AG04449 (cell line): ENCODE measurements around the gene ACOX3.

Experiments used
- CTCF ChIA-PET: fragments of 350-600 bp; formaldehyde crosslinking; extraction: SDS; loops from one replicate; lab custom pipeline; 2021; ENCODE audit warnings: antibody characterized with exemption; lab: Yijun Ruan, JAX
- POLR2A ChIA-PET: fragments of 400-600, 350-600 bp; formaldehyde crosslinking; extraction: SDS; loops from one replicate; lab custom pipeline; 2020; ENCODE audit warnings: antibody characterized with exemption, inconsistent platforms; lab: Yijun Ruan, JAX
- DNase-seq: peaks from one replicate; pipeline ENCODE4 v3.0.0-alpha.2; 2010; ENCODE audit warnings: low read depth, low spot score
- H3K4me3 ChIP-seq: 2 replicates; pipeline ENCODE4 v1.5.1; 2011; ENCODE audit warnings: low read depth, mild to moderate bottlenecking, control low read depth, low read length
- TF ChIP-seq, protein P1 (sequence below): IDR thresholded peaks from one replicate; pipeline ENCODE4 v1.5.1; 2011; ENCODE audit warnings: mild to moderate bottlenecking, moderate library complexity, low read length, control low read depth, inconsistent platforms; ENCODE audit not compliant: insufficient read depth; ENCODE audit errors: missing control alignments

ACOX3 gene

GRCh38 chr4:8396762-8397406, 43.6 kb downstream of the ACOX3 start:
- TF ChIP-seq, protein P1, sequence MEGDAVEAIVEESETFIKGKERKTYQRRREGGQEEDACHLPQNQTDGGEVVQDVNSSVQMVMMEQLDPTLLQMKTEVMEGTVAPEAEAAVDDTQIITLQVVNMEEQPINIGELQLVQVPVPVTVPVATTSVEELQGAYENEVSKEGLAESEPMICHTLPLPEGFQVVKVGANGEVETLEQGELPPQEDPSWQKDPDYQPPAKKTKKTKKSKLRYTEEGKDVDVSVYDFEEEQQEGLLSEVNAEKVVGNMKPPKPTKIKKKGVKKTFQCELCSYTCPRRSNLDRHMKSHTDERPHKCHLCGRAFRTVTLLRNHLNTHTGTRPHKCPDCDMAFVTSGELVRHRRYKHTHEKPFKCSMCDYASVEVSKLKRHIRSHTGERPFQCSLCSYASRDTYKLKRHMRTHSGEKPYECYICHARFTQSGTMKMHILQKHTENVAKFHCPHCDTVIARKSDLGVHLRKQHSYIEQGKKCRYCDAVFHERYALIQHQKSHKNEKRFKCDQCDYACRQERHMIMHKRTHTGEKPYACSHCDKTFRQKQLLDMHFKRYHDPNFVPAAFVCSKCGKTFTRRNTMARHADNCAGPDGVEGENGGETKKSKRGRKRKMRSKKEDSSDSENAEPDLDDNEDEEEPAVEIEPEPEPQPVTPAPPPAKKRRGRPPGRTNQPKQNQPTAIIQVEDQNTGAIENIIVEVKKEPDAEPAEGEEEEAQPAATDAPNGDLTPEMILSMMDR: no peak
- ChIA-PET CTCF (interaction anchor here (1.7 to 23.1 kb wide), 3 partner anchors 9 to 154 kb away, joined by 3 to 679 read pairs (median 8); no protein-coding TSS in a partner anchor), POLR2A (no interaction called here)
- H3K4me3 ChIP-seq: no peak overlapping the region
- DNase-seq: no peak

- POLR2A ChIA-PET: interaction anchor here (0.5 kb wide), 1 partner anchor 20 kb away, joined by 3 read pairs; no protein-coding TSS in a partner anchor
- TF ChIP-seq, protein P1: no peak
- no peak for DNase-seq
- no peak overlapping the region for H3K4me3 ChIP-seq
- CTCF ChIA-PET: interaction anchor here (1.7 to 23.1 kb wide), 4 partner anchors 10 to 153 kb away, joined by 3 to 679 read pairs (median 9); no protein-coding TSS in a partner anchor
Observed at GRCh38 chr4:8395504-8396296, 44.8 kb downstream of the ACOX3 start.

DNA sequence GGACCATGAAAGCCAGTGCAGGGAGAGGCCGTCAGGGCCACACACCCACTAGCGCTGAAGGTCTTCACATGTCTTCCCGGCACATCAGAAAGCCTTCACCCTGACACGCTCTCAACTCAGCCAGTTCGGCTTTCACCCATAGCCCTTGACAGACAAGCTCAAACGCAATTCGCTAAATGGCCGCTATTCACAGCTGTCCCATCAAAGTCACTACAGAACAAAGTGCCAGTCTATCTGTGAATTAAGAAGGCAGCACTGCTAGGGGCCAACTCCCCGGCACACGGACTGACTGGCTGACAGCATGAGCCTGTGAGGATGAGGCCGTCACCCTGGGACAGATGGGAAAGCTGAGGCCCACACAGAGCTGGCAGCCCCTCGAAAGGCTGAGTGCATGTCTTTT, 45.7 kb downstream of the ACOX3 start:
- DNase-seq: no peak
- no peak overlapping the region for H3K4me3 ChIP-seq
- ChIA-PET CTCF (interaction anchor here (1.1 to 23.1 kb wide), 4 partner anchors 8 to 152 kb away, joined by 3 to 679 read pairs (median 21); no protein-coding TSS in a partner anchor), POLR2A (interaction anchor here (0.5 kb wide), 1 partner anchor 19 kb away, joined by 3 read pairs; no protein-coding TSS in a partner anchor)
- TF ChIP-seq, protein P1: no peak

DNA sequence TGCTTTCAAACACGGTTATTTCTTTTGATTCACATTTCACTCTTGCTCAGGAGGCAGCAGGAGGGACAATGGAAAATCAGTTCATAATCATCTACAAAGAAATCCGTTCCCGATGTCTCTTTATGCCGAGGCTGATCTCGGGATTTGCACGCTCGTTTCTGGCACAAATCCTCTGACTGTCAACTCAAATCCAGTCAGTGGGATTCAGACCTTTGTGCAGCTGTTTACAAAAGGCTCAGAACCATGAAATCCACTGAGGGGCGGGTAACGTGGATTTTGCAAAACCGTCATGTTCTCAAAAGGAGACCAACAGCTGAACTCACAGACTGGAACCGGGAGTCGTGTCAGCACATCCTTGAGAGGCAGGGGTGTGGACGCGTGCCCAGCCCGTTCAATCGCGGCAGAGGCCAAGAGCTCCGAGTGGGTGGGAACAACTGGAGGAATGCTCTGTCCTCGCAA, 46.4 kb downstream of the ACOX3 start:
- ChIA-PET POLR2A (interaction anchor here (0.8 to 1.1 kb wide), 2 partner anchors 8 to 1723 kb away, joined by 3 read pairs; partner anchors contain the start of gene WDR1), CTCF (interaction anchor here (1.1 to 23.1 kb wide), 5 partner anchors 9 to 217 kb away, joined by 3 to 679 read pairs (median 10); no protein-coding TSS in a partner anchor)
- TF ChIP-seq, protein P1: no peak
- DNase-seq: no peak
- H3K4me3 ChIP-seq: no peak overlapping the region

DNA sequence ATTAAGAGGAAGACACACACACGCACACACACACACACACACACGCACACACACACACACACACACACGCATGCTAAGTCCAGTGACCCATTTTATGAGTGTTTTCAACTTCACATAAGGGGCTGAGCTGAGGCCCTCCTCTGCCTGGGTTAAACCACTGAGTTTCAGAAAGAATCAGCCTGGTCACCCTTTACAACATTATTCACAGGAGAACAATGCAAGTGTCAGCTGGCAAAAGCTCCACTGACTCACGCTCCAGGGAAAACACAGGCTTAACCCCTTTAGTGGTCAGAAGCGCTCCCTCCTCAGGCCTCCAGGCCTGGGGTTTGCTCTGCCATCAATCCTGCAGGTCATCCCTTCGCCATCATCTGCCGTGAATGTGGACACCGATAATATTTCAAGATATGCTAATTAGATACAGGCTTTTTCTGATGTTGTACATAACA, 46.9 kb downstream of the ACOX3 start:
- TF ChIP-seq, protein P1: peak; percentile 29
- H3K4me3 ChIP-seq: no peak overlapping the region
- CTCF ChIA-PET: interaction anchor here (0.9 to 23.1 kb wide), 6 partner anchors 10 to 217 kb away, joined by 3 to 679 read pairs (median 8); no protein-coding TSS in a partner anchor
- peak; percentile 77 for DNase-seq
- POLR2A ChIA-PET: interaction anchor here (0.8 to 1.1 kb wide), 2 partner anchors 9 to 1723 kb away, joined by 3 read pairs; partner anchors contain the start of gene WDR1
